Islet of Langerhans (tissue), 1 donor: ENCODE data around the gene BTBD9.

Experiments
- FAIRE-seq: peaks from one replicate; lab custom pipeline; 2011; peaks lifted over from hg19 to GRCh38; lab: Jason Lieb, UNC

BTBD9 gene

GRCh38 chr6:38193481-38194281 is 446.0 kb downstream of the BTBD9 start:
- peak; percentile 70 for FAIRE-seq

GRCh38 chr6:38193051-38193450 is 446.7 kb downstream of the BTBD9 start:
- no peak for FAIRE-seq

- no peak for FAIRE-seq
Measured at GRCh38 chr6:38192487-38192886, 447.2 kb downstream of the BTBD9 start.

- no peak for FAIRE-seq
Measured at GRCh38 chr6:38192011-38192410, 447.7 kb downstream of the BTBD9 start.

- FAIRE-seq: no peak
Measured at GRCh38 chr6:38191418-38191817, 448.3 kb downstream of the BTBD9 start.

- no peak for FAIRE-seq
Measured at GRCh38 chr6:38188677-38189335, 450.9 kb downstream of the BTBD9 start.

GRCh38 chr6:38187811-38188590 is 451.7 kb downstream of the BTBD9 start:
- no peak for FAIRE-seq

- FAIRE-seq: no peak
Measured at GRCh38 chr6:38187325-38187724, 452.4 kb downstream of the BTBD9 start.

GRCh38 chr6:38185752-38186151 is 454.0 kb downstream of the BTBD9 start:
- FAIRE-seq: no peak

- no peak for FAIRE-seq
Measured at GRCh38 chr6:38185244-38185643, 454.5 kb downstream of the BTBD9 start.

GRCh38 chr6:38184585-38185080 is 455.1 kb downstream of the BTBD9 start:
- no peak for FAIRE-seq

- no peak for FAIRE-seq
Measured at GRCh38 chr6:38183856-38184584, 455.7 kb downstream of the BTBD9 start.

- FAIRE-seq: no peak
Measured at GRCh38 chr6:38182426-38182825, 457.3 kb downstream of the BTBD9 start.

GRCh38 chr6:38180586-38180985 is 459.1 kb downstream of the BTBD9 start:
- no peak for FAIRE-seq

GRCh38 chr6:38179794-38180430 is 459.8 kb downstream of the BTBD9 start:
- no peak for FAIRE-seq

- no peak for FAIRE-seq
Measured at GRCh38 chr6:38179300-38179699, 460.4 kb downstream of the BTBD9 start.

GRCh38 chr6:38178584-38178886 is 461.2 kb downstream of the BTBD9 start:
- FAIRE-seq: no peak

GRCh38 chr6:38177882-38178583 is 461.7 kb downstream of the BTBD9 start:
- no peak for FAIRE-seq

- no peak for FAIRE-seq
Measured at GRCh38 chr6:38176797-38177751, 462.7 kb downstream of the BTBD9 start.

GRCh38 chr6:38175786-38176185 is 463.9 kb downstream of the BTBD9 start:
- no peak for FAIRE-seq
